COLO668 (cell line): Measurements from ENCODE around the gene SPATA20.

Source experiments
- DNase-seq: peaks from one replicate; lab custom pipeline; 2025; ENCODE audit not compliant: unreplicated experiment; lab: John Stamatoyannopoulos, UW

SPATA20 gene

DNA sequence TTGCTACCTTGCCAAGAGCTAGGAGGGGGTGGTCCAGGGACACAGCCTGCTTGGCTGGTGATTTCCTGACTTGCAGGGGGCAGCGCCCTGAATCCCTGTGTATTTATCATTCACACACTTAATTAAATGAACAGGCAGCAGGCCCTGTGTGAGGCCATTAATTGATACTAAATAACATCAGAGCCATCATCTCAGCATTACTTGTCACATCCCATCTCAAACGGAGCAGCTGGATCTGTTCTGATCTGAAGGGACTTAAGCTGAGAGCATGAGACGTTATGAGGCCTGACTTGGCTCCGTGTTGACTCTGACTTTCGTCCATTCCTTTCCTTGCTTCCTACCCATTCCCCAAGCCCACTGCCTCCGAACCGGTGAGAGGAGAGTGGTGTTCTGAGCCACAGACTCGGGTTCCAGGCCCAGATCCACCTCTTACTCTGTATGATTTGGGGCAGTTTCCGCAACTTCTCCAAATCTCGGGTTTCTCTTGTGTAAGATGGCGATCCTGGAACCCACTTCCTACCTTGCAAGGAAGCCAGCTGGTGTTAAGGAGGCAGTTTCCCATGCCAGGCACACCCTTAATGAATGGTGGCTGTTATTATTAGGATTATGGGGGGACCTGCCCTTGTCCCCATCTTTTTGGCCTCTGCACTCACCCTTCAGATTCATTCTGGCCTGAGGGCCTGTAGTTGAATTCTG is 47.3 kb downstream of the SPATA20 start:
- no peak for DNase-seq

- no peak for DNase-seq
These were observed 47.9 kb downstream of the SPATA20 start for GRCh38 chr17:50594892-50595291.

DNA sequence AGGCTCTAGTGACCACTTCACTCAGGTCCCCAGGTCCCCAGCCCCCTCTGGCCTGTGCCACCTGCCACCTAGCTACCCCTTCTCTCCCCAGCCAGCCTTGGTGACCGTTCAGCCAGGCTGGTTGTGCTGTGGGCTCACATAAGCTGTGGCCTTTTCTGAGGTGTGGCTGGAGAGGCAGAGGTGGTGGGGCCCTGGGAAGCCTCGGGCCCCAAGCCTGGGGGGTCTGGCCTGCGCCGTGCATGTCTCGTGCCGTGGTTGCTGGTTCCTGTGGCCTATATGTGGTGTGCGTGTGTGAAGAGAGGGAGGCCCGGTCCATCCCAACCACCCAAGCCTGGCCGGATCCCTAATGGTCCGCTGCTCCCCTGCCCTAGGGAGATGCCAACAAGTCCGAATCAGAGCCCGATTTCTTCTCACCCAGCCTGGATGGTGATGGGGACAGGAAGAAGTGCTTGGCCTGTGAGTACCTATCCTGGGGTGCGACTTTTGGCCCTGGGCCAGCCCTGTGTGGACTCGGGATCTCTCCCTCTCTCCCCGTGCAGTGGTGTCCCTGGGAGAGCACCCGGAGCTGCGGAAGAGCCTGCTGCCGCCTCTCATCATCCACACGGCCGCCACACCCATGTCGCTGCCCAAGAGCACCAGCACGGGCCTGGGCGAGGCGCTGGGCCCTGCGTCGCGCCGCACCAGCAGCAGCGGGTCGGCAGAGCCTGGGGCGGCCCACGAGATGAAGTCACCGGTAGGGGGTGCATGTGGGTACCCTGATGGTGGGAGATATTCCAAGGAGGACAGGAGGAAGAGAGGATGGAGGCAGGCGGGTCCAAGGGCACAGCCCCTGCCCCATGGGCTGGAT is 49.4 kb downstream of the SPATA20 start:
- DNase-seq, result peak; percentile 55

- DNase-seq, result no peak
These were observed 51.5 kb downstream of the SPATA20 start for GRCh38 chr17:50598487-50598886.

DNA sequence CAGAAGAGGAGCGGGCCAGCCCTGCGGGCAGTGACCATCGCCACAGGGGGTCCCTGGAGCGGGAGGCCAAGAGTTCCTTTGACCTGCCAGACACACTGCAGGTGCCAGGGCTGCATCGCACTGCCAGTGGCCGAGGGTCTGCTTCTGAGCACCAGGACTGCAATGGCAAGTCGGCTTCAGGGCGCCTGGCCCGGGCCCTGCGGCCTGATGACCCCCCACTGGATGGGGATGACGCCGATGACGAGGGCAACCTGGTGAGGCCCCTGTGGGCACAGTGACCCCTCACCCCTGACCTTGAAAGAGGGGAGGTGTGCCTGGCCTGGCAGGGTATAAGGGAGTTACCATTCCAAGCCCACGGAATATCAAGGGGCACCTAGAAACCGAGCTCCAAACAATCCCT is 52.6 kb downstream of the SPATA20 start:
- DNase-seq, result no peak

- DNase-seq, result no peak
These were observed 54.9 kb downstream of the SPATA20 start for GRCh38 chr17:50601823-50602375.

GRCh38 chr17:50602836-50603235 is 55.9 kb downstream of the SPATA20 start:
- DNase-seq, result no peak

DNA sequence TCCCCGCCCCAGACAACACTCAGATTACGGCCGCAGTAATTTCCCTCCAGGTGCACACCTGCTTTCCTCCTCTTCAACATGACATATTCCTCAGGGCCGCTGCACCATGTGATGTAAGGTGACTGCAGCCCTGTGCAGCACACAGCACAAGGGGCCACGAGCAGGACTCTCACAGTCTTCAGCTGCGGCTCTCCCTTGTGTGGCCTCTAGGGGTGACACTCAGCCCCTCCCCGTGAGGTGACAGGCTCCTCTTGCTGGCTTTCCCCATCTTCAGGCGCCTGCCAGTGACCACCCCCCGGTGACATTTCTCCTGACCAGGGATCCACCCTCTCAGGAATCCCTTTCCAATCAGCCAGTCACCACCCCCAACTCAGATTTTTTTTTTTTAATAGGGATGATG is 56.4 kb downstream of the SPATA20 start:
- DNase-seq, result peak; percentile 60

DNA sequence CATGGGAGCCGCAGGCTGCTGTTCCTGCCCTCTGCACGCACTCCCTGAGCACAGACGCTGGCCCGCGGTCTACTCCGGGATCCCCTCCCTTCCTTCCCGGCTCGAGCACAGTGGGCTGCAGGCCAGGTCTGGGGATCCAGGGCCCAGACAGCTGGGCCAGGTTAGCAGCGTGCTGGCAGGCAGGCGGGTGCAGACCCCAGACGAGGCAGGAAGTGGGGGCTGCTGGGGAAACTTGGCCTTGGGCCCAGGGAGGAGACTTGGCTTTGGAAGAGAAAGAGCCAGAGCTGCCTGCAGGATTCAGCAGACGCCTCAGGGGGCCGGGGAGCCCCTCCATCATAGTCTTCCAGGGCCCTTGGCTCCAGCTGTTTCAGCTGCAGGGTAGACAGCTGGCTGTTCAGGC is 57.5 kb downstream of the SPATA20 start:
- no peak for DNase-seq

DNA sequence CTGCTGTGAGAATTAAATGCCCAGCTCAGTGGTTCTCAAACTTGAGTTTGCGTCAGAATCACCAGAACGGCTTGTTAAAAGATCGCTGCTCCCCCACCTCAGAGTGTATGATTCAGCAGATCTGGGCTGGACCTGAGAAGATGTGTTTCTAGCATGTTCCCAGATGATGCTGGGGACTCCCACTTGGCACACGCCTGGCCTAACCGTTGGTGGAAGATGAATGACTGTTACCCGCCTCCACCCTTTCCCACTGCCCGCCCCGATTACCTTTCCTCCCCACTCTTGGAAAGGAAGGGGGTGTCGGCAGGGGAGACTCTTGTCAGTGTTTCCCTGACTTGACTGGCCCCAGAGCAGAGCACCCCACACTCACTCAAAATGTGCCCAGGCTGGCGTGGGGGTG is 58.5 kb downstream of the SPATA20 start:
- no peak for DNase-seq
